Pancreas (tissue), 10 donors: Measurements from ENCODE around the gene NUDCD2. TPM values are rescaled to one million over a fixed set of nuclear protein-coding genes. Genes with fewer than 3 reads are reported as not detected.

Source experiments
- ATAC-seq, 4 donors: fragments of 200-7000 bp; cut with Tn5 transposase; one replicate each; pipeline versions ENCODE4 v1.8.0 to v1.9.1; 2020; ENCODE audit warnings: mild to moderate bottlenecking in 4 of 4, moderate library complexity in 4 of 4
- DNase-seq, 6 donors: peaks; one replicate each; pipeline ENCODE4 v3.0.0-alpha.2; 2020
- FAIRE-seq: peaks from 2 replicates; lab custom pipeline; 2012; peaks lifted over from hg19 to GRCh38; lab: Jason Lieb, UNC
- H3K27ac ChIP-seq, 4 donors: fragments of 200-600 bp; sonication (generic); 1 replicate in 3 of 4; 2 replicates in 1 of 4; pipeline versions ENCODE4 v1.5.0 to v1.8.0; 2020
- H3K27me3 ChIP-seq, 4 donors: fragments of 200-600 bp; one replicate each; pipeline ENCODE4 v1.8.0; 2021
- H3K36me3 ChIP-seq, 3 donors: fragments of 200-600 bp; sonication (generic) in 1 of 3; one replicate each; pipeline versions ENCODE4 v1.5.0 to v1.8.0; 2020 to 2021
- H3K4me1 ChIP-seq, 3 donors: fragments of 200-600 bp; one replicate each; pipeline ENCODE4 v1.8.0; 2021
- H3K4me3 ChIP-seq, 4 donors: fragments of 200-600 bp; sonication (generic) in 2 of 4; one replicate each; pipeline versions ENCODE4 v1.5.0 to v1.8.0; 2020 to 2021
- H3K9me3 ChIP-seq, 4 donors: fragments of 200-600 bp; one replicate each; pipeline ENCODE4 v1.8.0; 2021
- WGBS, 2 donors: extraction: QIAGEN DNeasy Blood & Tissue Kit; methylation state at CpG; one replicate each; pipeline ENCODE4 v1.1.7; 2013; 5-methylcytosine and 5-hydroxymethylcytosine counted together
- intact Hi-C, 3 donors: fragments of 100-400 bp; cut with DNase I; formaldehyde crosslinking; loops; one replicate each; pipeline versions ENCODE4 v1.11.1 to v1.14.2; 2022
- polyA plus RNA-seq, 2 donors: library from polyadenylated mRNA; stranded (reverse); fragments of 200-250 nt; gene quantifications; one replicate each; pipeline ENCODE4 v1.2.3, GENCODE V29; 2013
- total RNA-seq, 6 donors: library from RNA; stranded (reverse); fragmentation: NEBNext Ultra II Directional in 4 of 6; extraction: Animal tissue kit (Norgen Biotek cat#: 25700) in 4 of 6; gene quantifications; one replicate each; pipeline versions ENCODE4 v1.2.1 to v1.2.4, GENCODE V29; 2021 to 2023
- TF ChIP-seq, protein P1 (sequence below), 4 donors: fragments of 200-600 bp; sonication (generic) in 3 of 4; IDR thresholded peaks; one replicate each; pipeline versions ENCODE4 v1.5.0 to v1.8.0; 2021; ENCODE audit warnings: antibody characterized with exemption in 4 of 4
- donor health status: healthy with polysubstance abuse.
- donor health status: DM: no; HTN: no; CAD: no; lungs with moderate emphysema.
- donor health status: DM: no; HTN: no; CAD: no.
- donor health status: control.
- donor health status: control.
- donor health status: Bipolar disorder and iron deficiency.
- donor health status: DM: yes; HTN: yes; CAD: no.
- donor health status: DM: no; HTN: no; CAD: no.
- donor health status: DM: no; HTN: no; CAD: no.
- donor health status: DM: yes; HTN: yes; CAD: no.

The NUDCD2 gene
- total and polyA plus RNA-seq, 8 donors = 2.8 to 14.8 (median 9.1) TPM

DNA sequence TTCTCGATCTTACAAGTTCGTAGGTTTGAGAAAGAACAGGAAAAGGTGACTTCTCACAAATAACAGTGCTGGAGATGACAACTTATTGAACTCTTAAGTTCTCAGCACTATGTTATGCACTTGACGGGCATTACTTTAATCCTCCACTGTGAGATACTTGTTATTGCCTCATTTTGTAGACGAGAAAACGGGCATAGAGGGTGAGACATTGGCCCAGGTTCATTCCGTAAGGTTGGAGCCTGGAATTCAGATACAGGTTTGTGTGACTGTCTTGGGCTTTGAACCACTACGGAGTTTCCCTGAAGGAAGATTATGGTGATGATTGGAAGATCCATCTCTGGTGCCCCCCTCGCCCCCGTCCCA is 46.2 kb upstream of the NUDCD2 start:
- Histone ChIP-seq H3K27me3 (no peaks in the 10 kb centered on the region), H3K4me1 (peaks cover 15 to 31% (median 29%) of the 10 kb centered on the region in 3 donors), H3K27ac (peak overlapping the region; percentile 93 to 98 (median 96)), H3K4me3 (peak overlapping the region; percentile 59 to 73 (median 63)), H3K9me3 (no peaks in the 10 kb centered on the region), H3K36me3 (no peaks in the 10 kb centered on the region)
- TF ChIP-seq, protein P1, sequence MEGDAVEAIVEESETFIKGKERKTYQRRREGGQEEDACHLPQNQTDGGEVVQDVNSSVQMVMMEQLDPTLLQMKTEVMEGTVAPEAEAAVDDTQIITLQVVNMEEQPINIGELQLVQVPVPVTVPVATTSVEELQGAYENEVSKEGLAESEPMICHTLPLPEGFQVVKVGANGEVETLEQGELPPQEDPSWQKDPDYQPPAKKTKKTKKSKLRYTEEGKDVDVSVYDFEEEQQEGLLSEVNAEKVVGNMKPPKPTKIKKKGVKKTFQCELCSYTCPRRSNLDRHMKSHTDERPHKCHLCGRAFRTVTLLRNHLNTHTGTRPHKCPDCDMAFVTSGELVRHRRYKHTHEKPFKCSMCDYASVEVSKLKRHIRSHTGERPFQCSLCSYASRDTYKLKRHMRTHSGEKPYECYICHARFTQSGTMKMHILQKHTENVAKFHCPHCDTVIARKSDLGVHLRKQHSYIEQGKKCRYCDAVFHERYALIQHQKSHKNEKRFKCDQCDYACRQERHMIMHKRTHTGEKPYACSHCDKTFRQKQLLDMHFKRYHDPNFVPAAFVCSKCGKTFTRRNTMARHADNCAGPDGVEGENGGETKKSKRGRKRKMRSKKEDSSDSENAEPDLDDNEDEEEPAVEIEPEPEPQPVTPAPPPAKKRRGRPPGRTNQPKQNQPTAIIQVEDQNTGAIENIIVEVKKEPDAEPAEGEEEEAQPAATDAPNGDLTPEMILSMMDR (IDR thresholded peaks at IDR 0.05) = no peak
- whole genome bisulfite sequencing, 2 donors = 0% methylated on average over 9 of the region's 9 CpGs
- DNase-seq = no peak
- FAIRE-seq = no peak
- intact Hi-C loops = no loop called here
- ATAC-seq = no peak

DNA sequence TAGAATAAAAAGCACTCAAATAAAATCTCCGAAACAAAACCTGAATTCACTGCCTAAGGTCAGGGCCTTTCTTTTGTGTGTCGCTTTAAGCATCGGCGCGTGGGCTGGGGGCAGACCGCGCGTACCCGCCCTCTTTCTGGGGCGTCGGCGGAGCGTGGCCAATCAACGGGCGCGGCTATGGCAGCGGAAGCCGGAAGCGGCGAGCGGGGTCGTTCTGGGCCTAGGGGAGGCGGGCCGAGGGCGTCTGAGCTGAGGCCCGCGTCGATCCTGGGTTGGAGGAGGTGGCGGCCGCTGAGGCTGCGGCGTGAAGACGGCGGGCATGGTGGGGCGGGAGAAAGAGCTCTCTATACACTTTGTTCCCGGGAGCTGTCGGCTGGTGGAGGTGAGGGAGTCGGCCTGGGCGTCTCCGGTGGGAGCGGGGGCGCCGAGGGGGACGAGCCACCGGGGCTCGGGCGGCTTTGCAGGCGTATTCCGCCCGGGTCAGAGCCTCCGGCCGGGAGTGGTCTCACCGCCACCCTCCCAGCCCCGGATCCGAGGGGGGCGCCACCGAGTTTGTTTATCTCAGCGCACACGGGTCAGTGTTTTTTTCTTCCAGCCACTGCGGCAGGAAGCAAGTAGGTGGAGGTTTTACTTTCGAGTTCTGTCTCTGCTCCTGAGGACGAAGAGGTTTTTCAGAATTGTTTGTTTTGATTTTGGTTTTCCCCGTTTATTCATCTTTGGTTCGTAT is 45.6 kb upstream of the NUDCD2 start, which contains the start of gene MAT2B:
Gene MAT2B (plus strand): TSS at position 252 of the 727 bp plus-strand sequence. CDS start 68 bp downstream, at position 320.
- H3K27me3 ChIP-seq = no peaks in the 10 kb centered on the region
- FAIRE-seq = peak; percentile 5
- TF ChIP-seq, protein P1 (IDR thresholded peaks at IDR 0.05) = peak in 1 of 4 donors; percentile 9
- H3K27ac ChIP-seq = peak within 1 kb of the TSS; percentile 93 to 98 (median 96)
- no peaks in the 10 kb centered on the region for H3K36me3 ChIP-seq
- WGBS, 2 donors = 0 to 1% methylated on average over 63 to 64 of the region's 64 CpGs
- DNase-seq = peak; percentile 93 to 97 (median 94)
- H3K9me3 ChIP-seq = no peaks in the 10 kb centered on the region
- intact Hi-C loops = no loop called here
- peak within 1 kb of the TSS; percentile 59 to 73 (median 63) for H3K4me3 ChIP-seq
- H3K4me1 ChIP-seq = peaks cover 15 to 31% (median 24%) of the 10 kb centered on the region in 3 donors
- peak; percentile 92 to 97 (median 96) for ATAC-seq

DNA sequence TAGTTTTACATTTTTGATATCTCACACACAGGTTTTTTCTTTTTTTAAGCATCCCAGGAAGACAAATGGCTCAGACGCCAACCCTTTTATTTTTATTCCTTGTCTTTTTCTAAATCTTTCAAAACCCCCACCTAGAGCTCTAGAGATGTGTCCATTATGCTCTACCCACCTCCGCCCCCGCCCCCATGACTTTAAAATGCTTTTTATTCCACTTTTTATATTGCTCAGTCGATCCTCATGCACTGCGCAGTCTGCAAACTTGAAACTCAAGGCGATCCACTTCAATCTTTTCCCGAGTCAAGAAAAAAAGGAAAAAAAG is 45.1 kb upstream of the NUDCD2 start:
- no peaks in the 10 kb centered on the region for H3K9me3 ChIP-seq
- H3K4me3 ChIP-seq = peak overlapping the region; percentile 59 to 73 (median 63)
- no peak for FAIRE-seq
- TF ChIP-seq, protein P1 (IDR thresholded peaks at IDR 0.05) = no peak
- peak overlapping the region; percentile 93 to 98 (median 96) for H3K27ac ChIP-seq
- no peaks in the 10 kb centered on the region for H3K36me3 ChIP-seq
- H3K27me3 ChIP-seq = no peaks in the 10 kb centered on the region
- peaks cover 15 to 26% (median 18%) of the 10 kb centered on the region in 3 donors for H3K4me1 ChIP-seq
- peak; percentile 0 to 1 (median 1) for ATAC-seq
- intact Hi-C loops = no loop called here
- 0 to 2% methylated on average over 7 of the region's 7 CpGs for WGBS, 2 donors
- no peak for DNase-seq

DNA sequence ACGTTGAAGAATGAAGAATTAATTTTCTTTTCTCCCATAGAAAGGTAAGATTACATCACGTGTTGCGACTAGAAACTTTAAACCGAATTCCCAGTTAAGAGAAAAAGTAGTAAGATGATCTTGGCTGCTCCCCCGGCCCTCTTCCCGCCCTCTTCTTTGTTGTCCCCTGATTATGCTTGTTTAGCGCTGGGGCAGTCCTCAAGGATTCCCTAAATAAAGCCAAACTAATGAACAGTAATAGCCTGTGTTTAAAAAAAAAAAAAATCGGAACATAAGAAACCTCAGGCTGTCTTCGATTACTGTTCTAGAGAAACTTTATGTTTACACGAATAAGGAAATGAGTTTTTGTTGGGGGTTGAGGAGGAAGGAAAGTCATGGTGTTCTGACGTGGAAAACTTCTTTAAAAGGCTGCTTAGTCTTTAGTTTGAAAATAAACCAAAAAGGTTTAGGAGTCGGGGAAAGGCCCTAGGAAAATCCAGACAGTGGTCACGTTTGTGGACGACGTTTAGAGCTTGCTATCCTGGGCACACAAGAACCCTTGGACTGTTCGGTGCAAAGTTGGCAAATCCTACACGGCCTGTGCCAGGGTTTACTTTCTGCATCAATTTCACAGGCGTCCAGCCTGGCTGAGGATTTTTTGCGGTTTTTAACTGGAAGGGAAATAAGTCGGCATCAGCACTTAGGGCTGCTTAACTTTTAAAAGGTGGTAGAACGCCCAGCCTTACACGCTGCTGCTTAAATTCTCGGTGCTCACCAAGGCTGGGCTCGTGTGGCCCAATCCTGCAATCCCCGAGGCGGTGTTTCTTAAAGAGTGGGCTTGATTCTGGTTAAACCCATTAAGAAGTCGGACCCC is 44.4 kb upstream of the NUDCD2 start:
- DNase-seq = peak in 3 of 6 donors; percentile 7 to 55 (median 35)
- Histone ChIP-seq H3K9me3 (no peaks in the 10 kb centered on the region), H3K27me3 (no peaks in the 10 kb centered on the region), H3K4me3 (peak overlapping the region; percentile 59 to 73 (median 63)), H3K36me3 (no peaks in the 10 kb centered on the region), H3K27ac (peak overlapping the region; percentile 93 to 98 (median 96)), H3K4me1 (peaks cover 11 to 23% (median 14%) of the 10 kb centered on the region in 3 donors)
- no peak for FAIRE-seq
- intact Hi-C loops = no loop called here
- ATAC-seq = peak; percentile 30 to 49 (median 35)
- WGBS, 2 donors = 1 to 2% methylated on average over 27 of the region's 27 CpGs
- TF ChIP-seq, protein P1 (IDR thresholded peaks at IDR 0.05) = no peak
